Superior temporal gyrus (tissue), 1 donor: Measurements from ENCODE around the gene THEMIS.
A peak's percentile ranks its signal among the peaks of the same experiment; 100 is the strongest.

Source experiments
- DNase-seq: peaks from one replicate; pipeline ENCODE4 v3.0.0-alpha.2; 2016; ENCODE audit errors: extremely low spot score

Gene THEMIS

GRCh38 chr6:127859956-127860355, 40.9 kb downstream of the THEMIS start:
- no peak for DNase-seq

DNA sequence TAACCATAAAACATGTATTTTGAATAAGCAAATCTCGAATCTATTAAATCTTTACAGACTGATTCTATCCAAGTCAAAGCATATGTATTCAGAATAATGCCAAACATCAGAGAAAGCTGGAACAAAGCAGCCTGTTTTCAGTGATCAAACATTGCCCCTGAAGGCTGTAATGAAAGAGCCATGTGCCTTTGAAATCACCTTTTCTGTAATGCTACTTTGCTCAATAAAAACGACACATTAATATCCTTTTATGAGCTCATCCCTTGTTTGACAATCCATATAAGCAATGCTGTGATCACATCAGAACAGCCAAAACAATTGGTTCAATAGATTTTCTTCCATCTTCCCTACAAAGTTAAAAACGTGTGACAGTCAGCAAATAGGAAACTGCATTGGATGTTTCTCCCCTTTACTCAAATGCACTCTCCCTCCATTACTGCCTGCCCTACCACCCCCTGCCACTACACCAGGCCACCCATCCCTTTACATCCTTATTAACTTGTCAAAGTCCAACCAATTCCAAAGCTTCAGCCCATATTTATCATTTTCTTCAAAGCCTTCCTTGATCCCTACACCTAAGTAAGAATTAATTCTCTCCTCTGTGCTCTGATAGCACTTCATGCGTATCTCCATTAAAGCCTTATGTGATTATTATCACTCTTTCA, 42.0 kb downstream of the THEMIS start:
- DNase-seq = peak; percentile 37

DNA sequence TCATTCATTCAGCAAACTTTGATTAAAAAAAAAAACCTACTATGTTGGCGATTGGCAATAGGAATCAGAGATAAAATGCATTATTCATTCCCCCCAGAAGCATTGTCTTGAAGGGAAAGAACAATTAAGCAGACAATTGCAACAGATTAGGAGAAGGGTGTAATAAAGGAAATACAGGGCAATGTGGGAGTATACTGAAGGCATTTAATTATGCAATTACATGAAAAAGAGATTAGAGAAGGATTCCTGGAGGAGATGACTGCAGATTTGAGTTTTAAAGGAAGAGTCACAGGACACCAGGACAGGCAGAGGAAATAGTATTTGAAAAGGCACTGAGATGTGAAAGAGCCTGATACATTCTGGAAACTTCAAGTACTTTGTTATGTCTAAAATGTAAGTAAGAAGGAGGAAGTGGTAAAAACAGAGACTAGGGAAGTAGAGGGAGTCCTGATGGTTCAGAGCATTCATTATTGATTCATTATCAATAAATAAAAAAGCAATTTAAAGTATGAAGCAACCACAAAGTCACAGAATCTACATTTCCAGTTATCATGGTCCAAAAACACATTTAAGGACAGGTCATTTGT, 43.7 kb downstream of the THEMIS start:
- DNase-seq = no peak

- DNase-seq = peak; percentile 92
These were observed 45.2 kb downstream of the THEMIS start for GRCh38 chr6:127855542-127856159.

DNA sequence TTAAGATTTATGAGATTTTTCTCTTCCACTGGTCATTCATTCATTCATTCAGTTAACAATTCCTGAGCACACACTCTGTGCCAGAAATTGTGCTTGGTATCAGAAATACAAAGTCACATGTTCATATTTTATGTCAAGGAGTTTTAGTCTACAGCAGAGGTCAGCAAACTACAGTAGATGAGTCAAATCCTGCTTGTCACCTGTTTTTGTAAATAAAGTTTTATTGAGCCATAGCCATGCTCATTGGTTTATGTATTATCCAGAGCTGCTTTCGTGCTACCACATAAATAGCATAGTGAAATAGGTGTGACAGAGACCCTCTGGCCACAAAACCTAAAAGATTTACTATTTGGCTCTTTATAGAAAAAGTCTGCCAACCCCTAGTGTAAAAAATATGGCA, 46.8 kb downstream of the THEMIS start:
- DNase-seq = no peak

DNA sequence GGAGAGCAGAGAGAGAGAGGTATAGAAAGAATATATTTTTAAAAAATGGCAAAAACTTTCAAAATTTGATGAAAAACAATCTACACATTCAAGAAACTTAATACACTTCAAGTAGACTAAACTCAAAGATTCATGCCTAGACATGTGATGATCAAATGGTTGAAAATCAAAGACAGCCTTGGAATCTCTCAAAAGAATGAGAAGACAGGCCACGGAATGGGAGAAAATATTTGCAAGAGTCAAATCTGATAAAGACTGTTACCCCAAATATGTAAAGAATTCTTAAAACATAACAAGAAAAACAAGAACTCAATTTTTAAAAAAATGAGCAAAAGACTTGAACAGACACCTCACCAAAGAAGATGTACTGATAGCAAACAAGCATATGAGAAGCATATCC, 49.7 kb downstream of the THEMIS start:
- no peak for DNase-seq

DNA sequence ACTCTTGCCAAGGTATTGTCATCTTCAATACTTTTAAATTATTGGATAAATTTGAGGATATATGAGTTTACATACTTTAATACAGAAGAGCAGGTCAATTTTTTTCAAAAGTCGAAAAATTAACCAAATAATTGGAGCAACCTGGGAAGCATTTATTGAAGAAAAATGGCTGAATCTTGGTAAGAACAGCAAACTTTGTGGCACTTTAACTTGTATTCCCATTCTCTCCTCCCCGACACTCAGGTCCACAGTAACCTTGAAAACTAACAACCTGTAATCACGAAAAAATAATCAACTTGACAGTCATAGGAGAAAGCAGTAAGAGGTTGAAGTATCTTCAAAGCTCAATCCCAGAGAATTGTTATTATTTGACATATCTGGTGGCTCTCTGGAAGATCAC, 55.6 kb downstream of the THEMIS start:
- no peak for DNase-seq

GRCh38 chr6:127844529-127844928, 56.3 kb downstream of the THEMIS start:
- DNase-seq = no peak

DNA sequence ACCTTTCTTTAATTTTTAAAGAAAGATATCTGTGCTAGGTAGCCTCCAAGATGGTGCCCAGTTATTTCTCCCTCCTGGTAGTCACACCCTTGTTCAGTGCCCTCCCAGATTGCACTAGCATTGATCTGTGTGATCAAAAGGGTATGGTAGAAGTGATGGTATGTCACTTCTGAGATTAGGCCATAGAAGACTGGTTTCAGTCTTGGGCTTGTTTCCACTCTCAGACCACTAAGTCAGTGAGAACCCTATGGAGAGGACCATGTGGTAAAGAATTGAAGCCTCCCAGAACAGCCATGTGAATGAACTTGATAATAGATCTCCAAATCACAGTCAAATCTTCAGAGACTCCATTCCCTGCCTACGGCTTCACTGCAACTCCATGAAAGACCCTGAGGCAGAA, 57.3 kb downstream of the THEMIS start:
- DNase-seq = no peak

GRCh38 chr6:127842562-127842961, 58.3 kb downstream of the THEMIS start:
- no peak for DNase-seq

DNA sequence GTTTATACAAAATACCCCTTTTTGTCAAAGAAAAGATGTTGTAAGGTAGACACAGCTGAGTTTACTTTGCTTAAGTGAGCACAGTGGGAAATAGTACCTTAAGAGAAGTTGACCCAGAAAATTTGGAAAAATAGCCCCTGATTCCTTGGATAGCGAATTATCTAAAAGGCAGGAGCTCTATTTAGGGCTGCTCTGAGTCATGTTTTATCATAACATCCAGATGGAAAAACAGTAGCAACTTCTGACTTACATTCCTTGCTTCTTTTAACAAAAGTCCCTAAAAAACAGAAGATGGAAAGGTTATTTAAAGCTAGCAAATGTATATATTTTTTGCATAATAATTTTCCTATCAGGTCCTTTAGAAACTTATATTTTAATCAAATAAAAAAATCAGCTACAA, 59.0 kb downstream of the THEMIS start:
- no peak for DNase-seq

DNA sequence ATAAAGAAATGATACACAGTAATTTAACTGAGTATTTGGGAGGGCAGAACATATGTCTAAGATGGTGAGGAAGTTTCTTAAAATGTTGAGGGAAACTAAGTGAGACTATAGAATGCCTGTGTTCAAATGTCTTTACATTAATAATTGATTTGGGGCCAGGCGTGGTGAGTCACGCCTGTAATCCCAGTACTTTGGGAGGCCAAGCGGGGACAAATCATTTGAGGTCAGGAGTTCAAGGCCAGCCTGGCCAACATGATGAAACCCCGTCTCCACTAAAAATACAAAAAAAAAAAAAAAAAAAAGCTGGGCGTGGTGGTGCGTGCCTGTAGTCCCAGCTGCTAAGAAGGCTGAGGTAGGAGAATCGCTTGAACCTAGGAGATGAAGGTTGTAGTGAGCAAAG, 66.7 kb downstream of the THEMIS start:
- no peak for DNase-seq

DNA sequence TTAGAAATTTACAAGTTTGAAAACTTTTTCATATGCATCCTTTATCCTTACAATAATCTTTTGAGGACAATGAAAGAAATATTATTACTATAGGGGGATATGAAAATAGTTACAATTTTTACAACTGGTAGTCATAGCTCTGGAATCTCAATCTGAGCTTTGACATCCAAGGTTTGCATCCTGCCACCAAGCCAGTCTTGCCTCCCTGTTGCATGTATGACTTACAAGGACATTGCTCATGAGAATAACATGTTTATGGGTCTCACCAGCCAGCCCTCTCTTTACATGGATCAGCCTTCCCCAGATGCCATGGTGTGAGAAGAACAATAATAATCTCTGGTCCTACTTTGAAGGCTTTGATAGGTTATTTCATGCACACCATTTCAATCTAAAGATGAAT, 67.5 kb downstream of the THEMIS start:
- no peak for DNase-seq

DNA sequence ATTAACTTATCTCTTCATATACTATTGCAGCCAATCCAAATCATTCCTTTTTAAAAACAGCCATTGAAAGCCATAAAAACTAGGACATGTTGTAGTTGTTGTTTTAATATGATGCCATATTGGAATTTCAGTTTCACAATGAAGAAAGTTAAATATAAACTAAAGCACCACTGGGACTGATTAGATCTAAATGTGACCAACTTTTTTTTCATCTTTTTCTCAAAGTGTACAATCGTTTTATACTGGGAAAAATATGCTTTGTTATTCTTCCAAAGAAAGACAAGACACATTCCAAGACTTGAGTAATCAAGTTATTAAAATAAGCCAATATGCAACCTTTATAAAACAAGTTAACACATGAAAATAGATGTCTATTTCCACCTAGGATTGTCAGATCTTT, 68.5 kb downstream of the THEMIS start:
- DNase-seq = no peak

DNA sequence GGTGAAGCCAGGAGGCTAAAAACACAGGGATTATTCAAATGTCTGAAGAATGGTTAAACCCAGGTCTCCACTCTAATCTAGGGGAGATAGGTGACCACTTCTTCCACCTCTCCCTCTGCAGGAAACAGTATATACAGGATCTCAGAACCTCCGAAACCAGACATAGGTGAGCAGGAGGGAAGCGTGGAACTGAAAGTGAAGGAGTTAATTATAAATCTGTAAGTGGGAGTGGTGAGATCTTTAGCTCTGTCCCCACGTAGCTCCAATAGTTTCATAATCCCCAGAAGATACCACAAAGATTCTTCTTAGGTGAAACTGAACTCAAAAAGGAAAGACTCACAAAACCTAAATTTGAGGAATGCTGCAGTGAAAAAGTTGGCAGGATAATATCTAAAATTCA, 76.8 kb downstream of the THEMIS start:
- no peak for DNase-seq

- no peak for DNase-seq
These were observed 79.4 kb downstream of the THEMIS start for GRCh38 chr6:127821431-127821830.

DNA sequence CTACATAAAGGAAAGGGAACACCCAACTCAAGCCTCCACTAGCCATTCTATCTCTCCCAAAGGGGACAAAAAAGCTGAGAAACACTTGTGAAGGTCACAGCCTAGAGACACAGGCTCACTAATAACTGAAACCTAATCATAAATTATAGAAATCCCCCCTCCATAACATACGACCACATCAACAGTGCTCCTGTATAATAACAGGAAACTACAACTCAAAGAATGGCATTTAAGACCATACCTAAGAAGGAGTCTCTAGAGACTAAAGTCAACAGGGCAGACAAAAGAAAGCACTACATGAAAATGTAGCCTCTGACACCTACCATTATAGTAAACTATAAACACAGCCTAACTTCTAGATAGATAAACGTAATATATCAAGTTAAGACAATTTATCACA, 82.7 kb downstream of the THEMIS start:
- no peak for DNase-seq

GRCh38 chr6:127816643-127817042, 84.2 kb downstream of the THEMIS start:
- no peak for DNase-seq

DNA sequence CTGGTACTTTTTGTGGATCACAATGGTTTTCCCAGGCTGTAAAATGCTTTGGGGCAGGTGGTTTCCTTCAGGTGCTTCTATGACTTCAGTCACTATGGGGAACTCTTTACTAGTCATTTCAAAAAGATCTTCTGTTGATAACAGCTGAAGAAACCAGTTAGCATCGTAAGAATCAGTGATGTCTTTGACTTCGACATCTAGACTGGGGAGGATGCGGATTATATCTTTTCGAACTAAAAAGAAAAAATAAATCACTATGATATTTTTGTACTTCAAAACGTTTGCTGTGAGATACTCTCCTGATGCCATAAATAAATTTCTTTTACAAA, 87.2 kb downstream of the THEMIS start:
- DNase-seq = no peak

GRCh38 chr6:127812985-127813698, 87.7 kb downstream of the THEMIS start:
- no peak for DNase-seq

GRCh38 chr6:127811900-127812570, 88.8 kb downstream of the THEMIS start:
- peak; percentile 56 for DNase-seq

DNA sequence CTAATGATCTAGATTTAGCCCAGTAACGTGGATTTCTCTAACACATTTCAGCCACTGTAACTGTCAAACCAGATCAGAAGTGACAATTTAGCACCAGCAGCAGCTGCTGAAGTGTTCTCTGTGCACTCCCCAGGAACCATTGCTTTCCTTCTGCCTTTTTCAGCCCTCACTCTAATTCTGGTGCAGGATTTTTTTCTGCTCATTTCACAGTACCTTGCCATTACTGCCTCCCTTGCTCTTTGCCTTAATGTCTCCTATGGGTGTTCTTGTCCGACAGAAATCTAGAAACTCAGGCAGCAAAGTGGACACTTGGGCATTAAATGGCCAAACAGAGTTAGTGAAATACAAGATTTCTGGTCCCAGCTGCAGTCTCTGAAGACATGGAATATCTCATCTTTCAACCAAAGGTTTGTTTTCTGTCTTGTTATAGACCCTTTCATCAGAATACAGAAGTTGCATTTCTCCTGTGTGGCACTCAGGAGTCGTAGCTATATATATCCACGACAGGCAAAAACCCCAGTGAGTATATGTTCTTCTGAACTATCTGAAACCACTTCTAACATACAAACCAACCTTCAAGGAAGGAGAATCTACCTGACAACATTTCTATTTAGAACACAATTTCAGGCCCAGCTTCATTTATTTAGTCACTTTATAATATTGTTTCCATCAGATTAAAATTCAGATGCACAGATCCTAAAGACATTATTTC, 92.9 kb downstream of the THEMIS start:
- no peak for DNase-seq
